ENCODE results near the gene LMAN2L.

LMAN2L gene

DNA sequence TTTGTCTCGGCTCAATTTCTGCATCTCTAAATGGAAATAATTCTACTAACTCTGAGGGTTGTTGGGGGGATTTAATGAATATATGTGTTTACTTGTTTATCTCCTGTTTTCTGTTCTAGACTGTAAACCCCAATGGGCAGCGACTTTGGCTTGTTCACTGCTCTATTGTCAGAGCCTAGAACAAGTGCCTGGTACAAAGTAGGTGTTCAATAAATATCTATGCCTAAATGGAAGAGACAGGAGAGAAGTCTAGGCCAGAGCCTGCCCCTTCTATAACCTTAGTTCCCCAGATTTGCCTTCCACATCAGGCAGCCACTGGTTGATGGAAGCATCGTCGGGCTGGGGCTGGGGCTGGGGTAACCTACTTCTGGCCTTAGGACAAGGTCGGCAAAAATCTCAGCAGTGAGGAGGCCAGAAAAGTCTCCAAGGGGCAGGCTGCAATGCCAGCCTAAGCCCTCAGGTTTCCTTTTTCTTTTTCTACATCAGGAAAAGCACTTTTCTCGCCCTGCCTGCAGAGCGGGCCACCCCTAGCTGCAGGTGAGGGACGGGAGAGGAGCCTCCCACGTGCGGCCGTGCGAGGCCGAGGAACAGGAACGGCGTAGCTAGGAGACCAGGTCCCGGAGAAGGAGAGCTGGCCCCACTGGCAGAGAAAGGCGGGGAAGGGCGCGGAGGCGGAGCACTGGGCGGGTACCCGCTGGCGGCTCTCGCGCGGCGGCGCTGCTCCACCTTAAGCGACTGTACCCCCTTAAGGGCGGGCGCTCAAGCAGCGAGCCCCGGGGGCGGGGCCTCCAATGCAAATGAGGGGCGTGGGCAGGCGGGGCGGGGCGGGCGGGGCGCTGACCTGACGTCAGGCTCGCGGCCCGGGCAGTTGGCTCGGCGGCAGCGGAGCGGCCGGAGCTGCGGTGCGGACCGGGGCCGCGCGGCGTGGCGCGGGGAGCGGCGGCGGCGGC is 20.4 kb upstream of the LMAN2L start, which contains the start of gene CNNM4:
CNNM4 (plus strand) TSS at position 867 of the 950 bp plus-strand sequence. CDS start 98 bp downstream, outside the sequence.
- peak; percentile 81 for DNase-seq

DNA sequence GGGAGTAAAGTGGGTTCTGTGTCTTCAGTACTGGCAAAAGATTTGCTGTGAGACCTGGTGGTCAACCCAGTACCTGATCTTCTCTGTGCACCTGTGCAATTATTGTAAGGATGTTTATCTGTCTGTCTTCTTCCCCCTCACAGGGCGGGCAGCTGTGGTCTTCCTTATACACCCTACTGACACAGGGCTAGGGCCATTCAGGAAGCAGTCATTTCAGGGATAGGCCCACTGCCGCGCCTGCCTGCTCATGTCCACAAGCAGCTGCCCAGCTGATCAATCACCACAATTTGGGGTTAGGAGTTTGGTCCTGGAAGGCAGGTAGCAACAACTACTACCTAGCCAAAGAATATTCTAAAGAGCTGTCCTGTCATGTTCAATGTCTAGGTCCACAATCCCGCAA is 19.7 kb upstream of the LMAN2L start:
- no peak for DNase-seq

DNA sequence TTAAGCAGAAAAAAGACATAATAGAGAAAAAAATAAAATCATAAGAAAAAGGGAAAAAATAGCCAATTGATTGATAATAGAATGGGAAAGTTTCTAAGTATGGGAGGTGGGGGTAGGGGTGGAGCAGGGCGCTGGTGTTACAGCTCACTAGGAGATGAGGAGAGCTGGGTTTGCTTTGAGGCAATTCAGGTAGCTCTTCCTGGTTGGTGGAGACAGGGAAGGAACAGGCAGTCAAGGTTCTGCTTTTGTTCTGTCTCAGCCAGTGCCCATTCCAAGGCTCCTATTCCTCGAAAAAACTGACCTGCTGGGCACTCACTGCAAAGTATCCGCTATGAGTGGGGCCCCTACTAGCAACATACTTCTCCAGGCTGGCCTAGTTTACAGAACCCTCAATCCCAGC is 19.1 kb upstream of the LMAN2L start:
- DNase-seq: no peak

DNA sequence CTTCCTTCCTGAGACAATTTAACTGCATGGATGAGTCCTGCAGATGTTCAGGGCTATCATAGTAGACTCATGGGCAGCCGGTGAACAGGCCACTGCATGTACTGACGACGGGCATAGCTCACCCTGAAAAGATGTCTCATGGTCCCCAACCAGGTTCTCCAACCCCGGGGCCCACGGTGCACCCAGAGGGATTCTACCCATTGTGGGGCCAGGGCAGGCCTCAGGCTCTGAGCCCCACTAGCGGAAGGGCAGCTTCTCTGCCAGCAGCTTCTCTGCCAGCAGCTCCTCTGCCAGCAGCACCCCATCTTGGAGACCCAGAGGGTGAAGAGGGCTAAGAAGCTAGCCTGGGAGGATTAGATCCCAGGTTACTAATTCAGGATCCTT is 17.6 kb upstream of the LMAN2L start:
- no peak for DNase-seq

DNA sequence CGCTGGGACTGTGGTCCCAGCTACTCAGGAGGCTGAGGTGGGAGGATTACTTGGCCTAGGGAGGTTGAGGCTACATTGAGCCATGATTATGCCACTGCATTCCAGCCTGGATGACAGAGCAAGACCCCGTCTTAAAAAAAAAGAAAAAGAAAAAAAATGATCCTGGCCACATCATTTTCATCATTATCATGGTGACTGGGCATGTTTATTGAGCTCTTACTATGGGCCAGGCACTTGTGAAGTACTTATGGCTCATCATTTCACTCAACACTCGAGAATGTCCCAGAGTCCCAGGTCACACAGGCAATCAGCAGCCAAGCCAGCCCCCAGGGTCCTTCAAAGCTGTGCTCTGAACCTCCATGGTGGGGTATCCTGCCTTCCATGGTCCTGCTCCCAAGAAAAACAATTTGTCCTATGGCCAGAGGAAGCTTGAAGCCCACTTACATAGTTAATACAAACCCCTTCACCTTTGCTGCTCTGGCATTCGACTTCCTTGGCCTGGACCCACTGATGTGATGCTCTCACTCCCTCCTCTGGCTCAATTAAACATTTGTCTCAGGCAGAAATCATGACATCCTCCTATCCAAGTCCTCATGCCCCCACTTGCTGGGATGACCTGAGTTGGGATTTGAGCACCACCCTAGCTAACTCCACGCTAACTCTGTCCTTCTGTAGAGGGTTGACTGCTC is 17.1 kb upstream of the LMAN2L start:
- DNase-seq: no peak

DNA sequence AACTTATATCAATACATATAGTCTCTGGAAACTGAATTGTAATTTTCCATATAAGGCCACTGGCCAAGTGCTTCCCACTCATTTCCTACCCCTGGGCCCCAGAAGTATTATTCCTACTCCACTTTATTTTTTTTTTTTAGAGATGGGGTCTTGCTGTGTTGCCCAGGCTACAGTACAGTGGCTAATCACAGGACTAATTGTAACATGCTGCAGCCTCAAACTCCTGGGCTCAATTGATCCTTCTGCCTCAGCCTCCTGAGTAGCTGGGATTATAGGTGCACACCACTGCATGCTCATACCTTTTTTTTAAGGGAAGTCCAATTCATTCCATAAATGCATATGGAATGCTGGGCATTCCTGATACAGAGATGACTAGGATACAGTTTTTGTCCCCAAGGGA is 14.5 kb upstream of the LMAN2L start:
- DNase-seq: no peak

DNA sequence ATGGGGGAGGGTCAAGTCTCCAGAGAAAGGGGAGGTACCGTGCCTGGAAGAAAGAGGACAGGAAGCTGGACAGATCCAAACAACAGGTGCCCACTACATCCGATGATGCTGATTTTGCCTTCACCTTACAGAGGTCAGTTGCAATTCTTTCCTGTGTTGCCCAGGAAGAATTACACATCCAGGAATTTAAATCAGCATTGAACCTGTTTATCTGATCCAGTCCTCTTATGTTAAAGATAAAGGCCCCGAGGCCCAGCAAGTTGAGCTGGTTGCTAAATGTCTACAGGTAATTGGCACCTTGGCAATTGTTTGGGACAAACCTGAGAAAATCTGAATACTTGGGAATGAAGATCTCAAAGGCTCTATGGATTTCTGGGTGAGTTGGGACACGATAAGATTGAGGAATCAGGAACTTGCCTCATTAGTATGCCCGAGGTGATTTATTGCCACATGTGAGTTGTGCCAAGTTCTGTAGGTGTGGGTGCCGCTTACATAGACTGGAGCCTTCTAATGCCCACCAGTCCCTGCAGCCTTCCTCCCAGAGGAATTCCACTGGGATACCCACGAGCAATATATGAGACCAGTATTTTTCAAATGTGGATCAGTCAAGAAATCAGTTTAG is 13.9 kb upstream of the LMAN2L start:
- no peak for DNase-seq

DNA sequence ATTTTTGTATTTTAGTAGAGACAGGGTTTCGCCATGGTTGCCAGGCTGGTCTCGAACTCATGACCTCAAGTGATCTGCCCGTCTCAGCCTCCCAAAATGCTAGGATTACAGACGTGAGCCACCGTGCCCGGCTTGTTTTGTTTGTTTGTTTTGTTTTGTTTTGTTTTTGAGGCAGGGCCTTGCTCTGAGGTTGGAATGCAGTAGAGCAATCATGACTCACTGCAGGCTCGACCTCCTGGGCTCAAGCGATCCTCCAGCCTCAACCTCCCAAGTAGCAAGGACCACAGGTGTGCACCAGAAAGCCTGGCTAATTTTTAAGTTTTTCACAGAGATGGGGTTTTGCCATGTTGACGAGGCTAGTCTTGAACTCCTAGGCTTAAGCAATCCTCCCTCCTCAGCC is 11.9 kb upstream of the LMAN2L start:
- DNase-seq: no peak

DNA sequence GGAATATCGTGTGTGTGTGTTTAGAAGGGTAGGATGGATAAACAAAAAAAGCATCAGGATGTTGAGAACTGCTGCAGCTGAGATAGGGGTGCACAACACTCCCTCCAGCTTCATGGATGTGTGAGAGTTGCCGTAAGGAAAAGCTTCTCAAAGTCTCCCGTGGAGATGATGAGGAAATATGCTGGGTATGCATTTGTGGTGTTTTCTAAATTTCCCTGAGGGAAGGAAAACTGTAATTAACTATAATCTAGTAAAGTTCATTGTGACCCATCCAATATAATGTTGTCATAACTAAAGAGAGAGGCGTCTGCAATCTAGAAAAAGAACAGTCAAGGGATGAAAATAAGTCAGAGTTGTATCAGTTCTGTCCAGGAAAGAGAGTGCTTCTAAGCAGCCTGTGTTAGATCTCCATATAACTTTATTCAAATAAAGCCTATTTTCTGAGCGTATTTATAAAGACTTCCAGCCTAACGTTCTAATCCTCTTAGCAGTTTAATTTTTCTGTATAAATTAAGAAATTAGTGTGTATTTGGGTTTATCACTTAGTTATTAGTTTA is 7.3 kb upstream of the LMAN2L start:
- DNase-seq: no peak

DNA sequence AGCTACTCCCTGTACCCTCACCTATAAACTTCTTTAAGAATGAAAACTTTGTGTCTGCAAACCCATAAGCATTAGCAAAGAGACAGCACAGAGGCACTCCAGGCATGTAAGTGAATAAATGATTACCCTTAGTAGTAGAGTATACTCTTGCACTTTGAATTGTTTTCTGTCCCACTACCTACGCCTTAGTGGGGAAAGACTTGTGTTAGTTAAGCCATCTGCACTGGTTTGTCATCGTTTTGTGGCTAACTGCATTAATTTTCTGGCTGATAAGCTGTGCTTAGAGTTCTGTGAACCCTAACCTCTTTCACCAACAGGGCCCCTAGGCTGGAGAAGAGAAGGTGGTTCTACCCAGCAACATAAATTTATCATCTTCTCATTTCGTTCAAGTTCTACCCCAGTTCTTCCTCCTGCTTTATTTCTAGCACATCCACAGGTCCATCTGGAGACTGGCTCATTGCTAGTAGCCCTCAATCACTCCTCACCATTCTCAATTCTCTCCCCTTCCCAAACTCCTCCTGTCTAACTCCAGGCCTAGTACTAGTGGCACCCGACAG is 710 bp downstream of the LMAN2L start:
- no peak for DNase-seq

DNA sequence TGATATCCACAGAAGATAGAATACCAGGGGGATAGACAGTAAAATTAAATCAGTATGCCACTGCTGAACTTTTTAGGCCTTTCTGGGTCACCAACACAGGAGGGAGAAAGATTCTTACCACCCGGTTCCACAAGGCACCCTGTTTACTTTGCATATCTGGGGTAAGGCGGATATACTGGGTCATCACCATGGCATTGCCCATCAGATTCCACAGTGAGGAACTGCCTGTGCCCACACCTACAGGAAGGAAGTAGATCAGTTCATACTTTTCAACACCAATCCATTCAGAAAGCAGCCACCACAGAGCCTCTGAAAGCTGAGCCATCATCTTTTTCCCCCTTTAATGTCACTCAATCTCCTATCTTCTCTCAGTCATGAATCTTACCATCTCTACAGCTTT is 2.0 kb downstream of the LMAN2L start:
- no peak for DNase-seq

DNA sequence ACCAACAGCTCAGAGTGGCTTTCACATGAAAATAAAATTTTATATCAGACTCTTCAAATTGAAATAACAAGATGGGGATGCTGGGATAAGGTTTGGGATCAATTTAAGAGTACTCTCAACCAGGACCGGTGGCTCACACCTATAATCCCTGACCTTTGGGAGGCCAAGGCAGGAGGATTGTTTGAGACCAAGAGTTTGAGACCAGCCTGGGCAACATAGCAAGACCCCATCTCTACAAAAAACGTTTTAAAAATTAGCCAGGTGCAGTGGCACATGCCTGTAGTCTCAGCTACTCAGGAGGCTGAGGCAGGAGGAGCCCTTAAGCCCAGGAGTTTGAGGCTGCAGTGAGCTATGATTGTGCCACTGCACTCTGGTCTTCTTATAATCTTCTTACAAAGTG is 2.6 kb downstream of the LMAN2L start:
- no peak for DNase-seq

DNA sequence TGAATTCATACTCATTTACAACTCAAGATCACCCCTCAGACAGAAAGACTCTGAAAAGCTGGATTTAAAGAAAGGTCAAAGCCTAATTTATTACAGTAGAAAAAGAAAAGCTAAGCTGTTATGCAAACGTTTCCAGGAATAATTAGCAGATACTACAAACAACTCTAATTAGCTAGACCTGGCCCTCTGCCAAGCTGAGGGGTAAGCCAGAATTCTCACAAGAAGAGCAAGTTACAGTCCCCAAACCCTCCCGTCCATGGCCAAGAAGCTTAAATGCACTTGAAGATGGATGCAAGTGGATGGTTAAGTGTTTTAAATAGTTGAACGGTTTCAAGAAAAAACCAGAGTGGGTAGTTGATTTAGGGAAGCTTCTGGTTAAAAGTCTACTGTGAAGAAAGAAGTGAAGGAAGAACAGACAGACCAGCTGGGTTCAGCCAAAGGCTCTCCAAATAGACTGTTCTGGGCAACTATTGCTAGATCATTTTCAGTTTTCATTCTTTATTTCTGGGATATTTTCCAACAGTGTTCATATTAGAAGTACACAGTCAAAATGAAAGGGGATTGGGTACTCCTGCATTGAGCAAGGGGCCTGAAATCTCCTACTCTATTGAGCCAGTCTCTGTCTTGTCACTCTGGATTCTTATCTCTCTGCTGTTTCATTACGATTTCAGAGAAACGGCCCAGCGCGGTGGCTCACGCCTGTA is 4.8 kb downstream of the LMAN2L start:
- DNase-seq: peak; percentile 68

DNA sequence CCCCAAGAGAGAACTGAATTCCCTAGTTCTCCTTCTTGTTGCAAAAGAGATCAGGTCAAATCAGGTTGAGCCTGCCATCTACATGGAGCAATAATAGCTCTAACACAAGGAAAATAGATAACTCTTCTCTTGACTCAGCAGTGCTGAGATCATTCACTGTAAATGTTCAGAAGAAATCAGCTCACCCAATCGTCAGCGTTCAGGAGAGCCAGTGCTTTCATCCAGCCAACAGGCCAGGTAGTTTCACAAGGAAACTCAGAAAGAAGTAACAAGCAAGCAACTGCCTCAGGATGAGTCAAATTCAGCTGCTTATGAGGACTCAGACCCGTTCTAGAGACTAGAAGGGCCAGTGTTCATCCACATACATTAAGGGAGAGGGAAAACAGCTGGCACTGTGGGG is 5.9 kb downstream of the LMAN2L start:
- no peak for DNase-seq

DNA sequence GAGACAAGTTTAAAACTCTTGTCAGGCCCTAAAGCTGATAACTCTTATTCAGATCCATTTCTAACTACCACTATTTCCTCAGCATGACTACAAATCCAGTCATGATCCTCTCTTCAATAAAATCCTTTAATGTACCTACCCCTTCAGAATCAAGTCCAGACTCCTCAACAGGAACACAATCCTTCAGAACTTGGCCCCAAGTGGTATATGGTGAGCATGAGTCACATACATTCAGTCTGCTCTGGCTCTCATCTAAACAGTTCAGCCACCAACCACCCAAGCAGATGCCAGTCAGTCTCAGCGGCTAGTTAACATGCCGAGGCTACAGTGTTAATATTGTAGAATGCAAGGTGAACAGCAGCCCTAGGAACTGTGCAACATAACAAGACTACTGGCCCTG is 9.7 kb downstream of the LMAN2L start:
- no peak for DNase-seq

DNA sequence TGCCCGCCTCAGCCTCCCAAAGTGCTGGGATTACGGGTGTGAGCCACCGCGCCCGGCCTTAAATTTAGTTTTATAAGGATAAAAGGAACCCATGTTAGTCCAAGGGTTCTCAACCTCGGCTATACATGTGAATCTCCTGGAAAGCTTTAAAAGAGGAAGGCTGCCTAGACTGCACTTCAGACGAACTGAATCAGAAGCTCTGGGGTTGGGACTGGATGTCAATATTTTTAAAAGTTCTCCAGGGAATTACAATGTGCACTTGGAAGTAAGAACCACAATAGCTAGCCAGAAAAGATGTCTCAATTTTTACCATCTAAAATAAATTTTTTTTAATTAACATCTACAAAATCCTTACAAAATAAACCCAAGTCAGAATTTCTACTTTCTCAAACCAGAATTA is 10.1 kb downstream of the LMAN2L start:
- DNase-seq: no peak

DNA sequence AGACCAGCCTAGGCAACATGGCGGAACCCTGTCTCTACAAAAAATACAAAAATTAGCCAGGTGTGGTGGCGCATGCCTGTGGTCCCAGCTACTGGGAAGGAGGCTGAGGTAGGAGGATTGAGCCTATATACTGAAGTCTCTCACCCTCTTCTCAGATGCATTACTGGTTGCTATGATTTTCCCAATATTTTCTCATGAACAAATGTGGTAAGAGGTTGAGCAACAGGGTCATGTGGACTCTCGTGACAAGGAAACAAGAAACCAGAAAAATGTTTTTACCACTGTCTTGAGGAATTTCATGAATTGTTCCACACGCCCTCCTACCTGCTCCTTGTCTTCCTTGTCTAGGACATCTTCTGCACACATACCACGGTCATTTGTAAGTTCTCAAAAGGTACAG is 12.4 kb downstream of the LMAN2L start:
- no peak for DNase-seq

DNA sequence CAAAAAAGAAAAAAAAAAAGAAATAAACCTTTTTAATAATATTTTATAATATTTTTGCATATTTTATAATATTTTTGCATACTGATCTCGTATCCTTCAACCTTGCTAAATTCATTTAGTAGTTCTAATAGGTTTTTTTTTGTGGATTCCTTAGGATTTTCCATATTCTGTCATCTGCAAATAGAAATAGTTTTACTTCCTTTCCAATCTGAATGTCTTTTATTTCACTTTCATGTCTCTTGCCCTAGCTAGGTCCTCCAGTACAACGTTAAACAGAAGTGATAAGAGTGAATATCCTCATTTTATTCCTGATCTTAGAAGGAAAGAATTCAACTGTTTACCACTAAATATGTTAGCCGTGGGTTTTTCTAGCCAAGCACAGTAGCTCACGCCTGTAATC is 13.7 kb downstream of the LMAN2L start:
- no peak for DNase-seq

DNA sequence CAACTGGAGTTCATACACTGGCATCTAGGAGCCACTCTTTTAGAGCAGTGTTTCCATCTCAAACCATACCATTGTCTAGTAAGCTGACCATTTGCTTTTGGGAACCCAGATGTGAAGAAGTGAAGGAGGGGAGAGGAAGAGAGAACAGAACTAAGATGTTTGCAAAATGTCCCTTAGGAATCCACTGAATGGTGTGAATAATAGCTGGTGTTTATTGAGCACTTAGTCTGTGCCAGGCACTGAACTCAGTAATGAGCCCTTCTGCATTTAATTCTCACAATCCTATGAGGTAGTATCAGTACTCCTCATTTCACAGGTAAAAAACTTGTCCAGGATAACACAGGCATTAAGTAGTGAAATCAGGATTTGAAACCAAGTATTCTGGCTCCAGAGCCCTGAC is 23.5 kb downstream of the LMAN2L start:
- no peak for DNase-seq

DNA sequence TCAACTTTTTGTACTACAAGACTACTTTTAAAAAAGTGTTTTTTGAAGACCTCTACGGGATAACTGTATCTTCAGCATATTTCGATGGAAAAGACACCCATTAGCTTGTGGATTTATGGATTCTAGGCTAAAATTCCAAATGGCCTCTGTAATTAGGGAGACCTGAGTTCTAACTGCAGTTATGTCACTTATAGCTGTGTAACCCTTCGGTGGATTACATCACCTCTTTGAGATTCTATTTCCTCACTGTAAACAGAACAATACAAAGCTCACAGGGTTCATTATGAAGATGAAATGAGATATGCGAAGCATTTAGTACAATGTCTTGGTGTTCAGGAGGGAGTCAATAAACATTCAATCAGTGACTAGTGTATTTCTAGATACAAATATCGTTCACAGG is 24.2 kb downstream of the LMAN2L start:
- no peak for DNase-seq

DNA sequence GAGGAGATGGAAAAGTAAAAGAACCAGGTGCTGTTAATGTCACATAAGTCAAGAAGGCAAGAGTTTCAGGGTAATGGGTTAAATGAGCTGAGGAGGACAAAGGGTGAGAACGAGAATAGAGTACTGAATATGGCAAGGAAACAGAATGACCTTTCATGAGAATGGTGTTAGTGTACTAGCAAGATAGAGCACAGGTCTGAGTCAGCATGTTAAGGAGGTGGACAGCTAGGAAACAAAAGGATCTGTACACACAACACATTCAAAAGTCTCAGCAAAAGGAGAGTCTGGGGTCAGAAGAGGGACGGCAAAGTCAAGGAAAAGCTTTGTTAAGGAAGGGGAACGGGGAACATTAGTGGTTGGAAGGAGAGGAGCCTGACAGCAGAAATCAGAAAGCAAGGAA is 28.9 kb downstream of the LMAN2L start:
- no peak for DNase-seq

DNA sequence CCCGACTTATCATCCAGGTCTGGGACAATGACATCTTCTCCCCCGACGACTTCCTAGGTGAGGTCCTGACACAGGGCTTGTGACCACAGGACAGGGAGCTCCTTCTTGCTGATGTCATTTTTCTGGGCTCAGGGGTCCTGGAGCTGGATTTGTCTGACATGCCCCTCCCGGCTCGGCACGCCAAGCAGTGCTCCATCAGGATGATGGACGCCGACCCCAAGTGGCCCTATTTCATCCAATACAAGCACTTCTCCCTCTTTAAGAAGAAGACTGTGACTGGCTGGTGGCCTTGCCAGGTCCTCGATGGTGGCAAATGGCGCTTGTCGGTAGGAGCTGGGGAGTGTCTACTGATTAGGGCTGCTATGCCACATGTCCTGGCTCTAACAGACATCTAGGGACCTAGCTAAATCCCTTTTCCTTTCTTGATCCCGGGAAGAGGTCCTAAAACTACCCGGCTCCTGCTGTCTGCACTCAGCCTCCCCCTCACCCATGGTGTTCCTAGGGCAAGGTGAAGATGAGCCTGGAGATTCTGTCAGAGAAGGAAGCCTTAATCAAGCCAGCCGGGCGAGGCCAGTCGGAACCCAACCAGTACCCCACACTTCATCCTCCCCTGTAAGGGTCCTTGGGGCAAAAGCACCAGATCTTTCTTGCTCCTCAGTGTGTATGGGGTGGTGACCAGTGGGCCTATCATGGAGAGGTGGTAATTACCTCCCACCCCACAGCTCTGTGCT is 36.7 kb downstream of the LMAN2L start:
- DNase-seq: no peak

Measured in NCI-H446 treated with DMSO at 0.1 percent for 48 hours (cell line).